ENCODE results near the gene HCK. TPM values are rescaled to one million over a fixed set of nuclear protein-coding genes. Genes with fewer than 3 reads are reported as not detected.

Gene HCK
- polyA plus RNA-seq = 10 to 100 TPM; 10.1 to 34.0 (median 11.0) TPM
- long read RNA-seq, donor 1, transcript HCK-207 (13 exons, 2,101 nt) = major isoform, 8 of 10 reads
- long read RNA-seq, donor 1, partial matches to known transcripts = 0 of 10 reads
- long read RNA-seq, donor 1, other reads (novel, unspliced or antisense) = 0 of 10 reads
- long read RNA-seq, donor 2, partial matches to known transcripts = 0 of 1 reads
- long read RNA-seq, donor 2, other reads (novel, unspliced or antisense) = 0 of 1 reads
- long read RNA-seq, donor 3, partial matches to known transcripts = 0 of 2 reads
- long read RNA-seq, donor 3, other reads (novel, unspliced or antisense) = 0 of 2 reads
- long read RNA-seq, donor 4 = 0 reads
- long read RNA-seq, donor 5, partial matches to known transcripts = 0 of 2 reads
- long read RNA-seq, donor 5, other reads (novel, unspliced or antisense) = 0 of 2 reads
- long read RNA-seq, donor 6 = 0 reads
- long read RNA-seq, donor 7 = 0 reads
- long read RNA-seq, donor 8 = 0 reads
- long read RNA-seq, donor 9, partial matches to known transcripts = 0 of 1 reads
- long read RNA-seq, donor 9, other reads (novel, unspliced or antisense) = 0 of 1 reads
- long read RNA-seq, donor 10, partial matches to known transcripts = 0 of 1 reads
- long read RNA-seq, donor 10, other reads (novel, unspliced or antisense) = 0 of 1 reads

DNA sequence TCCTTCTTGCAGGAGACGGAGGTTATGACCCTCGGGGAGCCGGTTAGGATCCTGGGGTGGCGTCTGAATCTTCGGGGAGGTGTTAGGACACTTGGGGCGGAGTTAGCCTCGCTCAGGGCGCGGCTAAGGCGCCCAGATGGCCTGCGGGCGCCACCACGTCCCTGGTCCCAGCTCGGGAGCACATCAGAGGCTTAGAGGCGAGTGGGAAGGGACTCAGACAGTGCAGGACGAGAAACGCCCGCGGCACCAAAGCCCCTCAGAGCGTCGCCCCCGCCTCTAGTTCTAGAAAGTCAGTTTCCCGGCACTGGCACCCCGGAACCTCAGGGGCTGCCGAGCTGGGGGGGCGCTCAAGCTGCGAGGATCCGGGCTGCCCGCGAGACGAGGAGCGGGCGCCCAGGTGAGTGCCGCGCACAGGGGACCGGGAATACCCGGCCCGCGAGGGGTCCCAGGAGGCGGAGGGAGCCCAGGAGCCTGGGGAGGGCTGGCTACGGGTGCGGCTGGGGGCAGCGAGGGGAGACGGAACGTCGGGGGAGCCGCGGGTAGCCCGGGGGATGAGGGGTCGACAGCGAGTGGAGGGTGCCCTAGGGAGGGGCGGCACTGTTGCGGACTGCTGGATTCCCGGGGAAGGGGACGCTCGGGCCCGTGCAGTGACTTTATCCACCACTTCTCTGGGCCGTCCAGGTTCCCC lies at the start of gene HCK:
TSS of gene HCK (plus strand) at position 153 of the 688 bp plus-strand sequence.
- no peaks in the 10 kb centered on the region for H3K36me3 ChIP-seq (ENCODE audit: control insufficient read depth in 3 of 3, insufficient read depth in 2 of 3, low read depth in 1 of 3, low read length in 3 of 3)
- DNase-seq = peak in 1 of 2 donors; percentile 26
- H3K27ac ChIP-seq (ENCODE audit: low read depth in 1 of 3, low read length in 2 of 3) = peak within 1 kb of the TSS in 1 of 3 donors; percentile 64
- H3K4me1 ChIP-seq (ENCODE audit: control insufficient read depth in 3 of 3, insufficient read depth in 2 of 3, low read depth in 1 of 3, low read length in 2 of 3) = no peaks in the 10 kb centered on the region
- H3K4me3 ChIP-seq (ENCODE audit: low read depth in 1 of 3, low read length in 3 of 3) = peak within 1 kb of the TSS; percentile 13 to 48 (median 19)
- H3K9me3 ChIP-seq (ENCODE audit: control insufficient read depth in 2 of 2, insufficient read depth in 1 of 2, low read depth in 1 of 2, low read length in 1 of 2) = no peaks in the 10 kb centered on the region
- no peak for FAIRE-seq
- 1 to 3% (median 3%) methylated on average over 49 to 58 of the region's 58 CpGs for WGBS, 3 donors
- peaks cover 0 to 43% (median 13%) of the 10 kb centered on the region in 3 donors for H3K27me3 ChIP-seq (ENCODE audit: control insufficient read depth in 3 of 3, insufficient read depth in 3 of 3, low read length in 3 of 3)

DNA sequence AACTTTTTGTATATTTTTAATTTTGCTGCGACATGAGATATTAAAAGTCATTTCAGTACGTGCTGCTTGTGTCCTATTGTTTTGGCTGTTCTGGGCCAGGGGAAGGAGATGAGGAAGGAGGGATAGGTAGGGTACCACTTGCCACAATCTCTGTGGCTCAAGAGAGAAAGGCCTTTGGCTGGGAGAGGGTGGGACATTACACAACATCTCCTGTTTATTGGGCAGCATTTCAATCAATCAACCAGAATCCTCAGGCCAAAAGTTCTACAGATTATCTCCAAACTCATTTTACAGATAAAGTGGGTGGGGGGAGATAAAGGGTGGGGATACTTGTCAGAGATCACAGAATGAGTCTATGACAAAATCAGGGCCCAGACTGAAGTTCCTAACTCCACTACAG lies 48.7 kb upstream of the HCK start:
- Histone ChIP-seq H3K27me3 (ENCODE audit: control insufficient read depth in 3 of 3, insufficient read depth in 3 of 3, low read length in 3 of 3) (peaks cover 0 to 13% (median 0%) of the 10 kb centered on the region in 3 donors), H3K4me1 (ENCODE audit: control insufficient read depth in 3 of 3, insufficient read depth in 2 of 3, low read depth in 1 of 3, low read length in 2 of 3) (no peaks in the 10 kb centered on the region), H3K27ac (ENCODE audit: low read depth in 1 of 3, low read length in 2 of 3) (no peak overlapping the region), H3K4me3 (ENCODE audit: low read depth in 1 of 3, low read length in 3 of 3) (no peak overlapping the region), H3K36me3 (ENCODE audit: control insufficient read depth in 3 of 3, insufficient read depth in 2 of 3, low read depth in 1 of 3, low read length in 3 of 3) (no peaks in the 10 kb centered on the region), H3K9me3 (ENCODE audit: control insufficient read depth in 2 of 2, insufficient read depth in 1 of 2, low read depth in 1 of 2, low read length in 1 of 2) (no peaks in the 10 kb centered on the region)
- WGBS, 3 donors = 65 to 76% (median 69%) methylated on average over 2 of the region's 2 CpGs
- no peak for DNase-seq
- no peak for FAIRE-seq

DNA sequence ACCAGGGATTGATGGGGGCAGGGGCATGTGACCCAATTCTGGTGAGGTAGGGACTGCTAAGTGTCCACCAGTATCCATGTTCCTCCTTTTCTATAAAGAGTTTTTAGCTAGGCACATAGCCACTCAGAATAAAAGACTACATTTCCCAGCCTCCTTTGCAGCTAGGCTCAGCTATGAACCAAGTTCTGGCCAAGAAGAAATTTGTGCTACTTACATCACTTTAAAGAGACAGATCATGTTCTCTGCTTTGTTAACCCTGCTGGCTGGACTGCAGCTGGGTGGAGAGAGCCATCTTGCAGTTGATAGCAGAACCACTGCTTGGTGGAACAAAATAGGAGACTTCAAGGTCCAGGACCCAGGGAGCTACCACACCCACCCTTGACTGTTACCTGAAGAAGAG lies 47.1 kb upstream of the HCK start:
- H3K4me3 ChIP-seq (ENCODE audit: low read depth in 1 of 3, low read length in 3 of 3) = no peak overlapping the region
- DNase-seq (no peak), FAIRE-seq (no peak)
- H3K27me3 ChIP-seq (ENCODE audit: control insufficient read depth in 3 of 3, insufficient read depth in 3 of 3, low read length in 3 of 3) = peaks cover 0 to 17% (median 0%) of the 10 kb centered on the region in 3 donors
- H3K36me3 ChIP-seq (ENCODE audit: control insufficient read depth in 3 of 3, insufficient read depth in 2 of 3, low read depth in 1 of 3, low read length in 3 of 3) = no peaks in the 10 kb centered on the region
- H3K4me1 ChIP-seq (ENCODE audit: control insufficient read depth in 3 of 3, insufficient read depth in 2 of 3, low read depth in 1 of 3, low read length in 2 of 3) = no peaks in the 10 kb centered on the region
- no peak overlapping the region for H3K27ac ChIP-seq (ENCODE audit: low read depth in 1 of 3, low read length in 2 of 3)
- no peaks in the 10 kb centered on the region for H3K9me3 ChIP-seq (ENCODE audit: control insufficient read depth in 2 of 2, insufficient read depth in 1 of 2, low read depth in 1 of 2, low read length in 1 of 2)

DNA sequence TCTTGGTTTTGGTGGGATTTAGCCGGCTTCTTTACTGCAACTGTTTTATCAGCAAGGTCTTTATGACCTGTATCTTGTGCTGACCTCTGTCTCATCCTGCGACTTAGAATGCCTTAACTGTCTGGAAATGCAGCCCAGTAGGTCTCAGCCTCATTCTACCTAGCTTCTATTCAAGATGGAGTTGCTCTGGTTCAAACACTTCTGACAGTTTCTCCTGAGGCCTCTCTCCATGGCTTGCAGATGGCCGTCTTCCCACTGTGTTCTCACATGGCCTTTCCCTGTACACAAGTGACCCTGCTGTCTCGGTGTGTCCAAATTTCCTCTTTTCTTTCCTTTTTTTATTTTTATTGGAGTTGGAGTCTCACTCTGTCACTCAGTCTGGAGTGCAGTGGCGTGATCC lies 46.0 kb upstream of the HCK start:
- no peak for FAIRE-seq
- 76 to 80% (median 80%) methylated on average over 5 of the region's 5 CpGs for WGBS, 3 donors
- Histone ChIP-seq H3K27ac (ENCODE audit: low read depth in 1 of 3, low read length in 2 of 3) (no peak overlapping the region), H3K27me3 (ENCODE audit: control insufficient read depth in 3 of 3, insufficient read depth in 3 of 3, low read length in 3 of 3) (peaks cover 0 to 20% (median 0%) of the 10 kb centered on the region in 3 donors), H3K4me1 (ENCODE audit: control insufficient read depth in 3 of 3, insufficient read depth in 2 of 3, low read depth in 1 of 3, low read length in 2 of 3) (no peaks in the 10 kb centered on the region), H3K4me3 (ENCODE audit: low read depth in 1 of 3, low read length in 3 of 3) (no peak overlapping the region), H3K9me3 (ENCODE audit: control insufficient read depth in 2 of 2, insufficient read depth in 1 of 2, low read depth in 1 of 2, low read length in 1 of 2) (no peaks in the 10 kb centered on the region), H3K36me3 (ENCODE audit: control insufficient read depth in 3 of 3, insufficient read depth in 2 of 3, low read depth in 1 of 3, low read length in 3 of 3) (no peaks in the 10 kb centered on the region)
- no peak for DNase-seq

DNA sequence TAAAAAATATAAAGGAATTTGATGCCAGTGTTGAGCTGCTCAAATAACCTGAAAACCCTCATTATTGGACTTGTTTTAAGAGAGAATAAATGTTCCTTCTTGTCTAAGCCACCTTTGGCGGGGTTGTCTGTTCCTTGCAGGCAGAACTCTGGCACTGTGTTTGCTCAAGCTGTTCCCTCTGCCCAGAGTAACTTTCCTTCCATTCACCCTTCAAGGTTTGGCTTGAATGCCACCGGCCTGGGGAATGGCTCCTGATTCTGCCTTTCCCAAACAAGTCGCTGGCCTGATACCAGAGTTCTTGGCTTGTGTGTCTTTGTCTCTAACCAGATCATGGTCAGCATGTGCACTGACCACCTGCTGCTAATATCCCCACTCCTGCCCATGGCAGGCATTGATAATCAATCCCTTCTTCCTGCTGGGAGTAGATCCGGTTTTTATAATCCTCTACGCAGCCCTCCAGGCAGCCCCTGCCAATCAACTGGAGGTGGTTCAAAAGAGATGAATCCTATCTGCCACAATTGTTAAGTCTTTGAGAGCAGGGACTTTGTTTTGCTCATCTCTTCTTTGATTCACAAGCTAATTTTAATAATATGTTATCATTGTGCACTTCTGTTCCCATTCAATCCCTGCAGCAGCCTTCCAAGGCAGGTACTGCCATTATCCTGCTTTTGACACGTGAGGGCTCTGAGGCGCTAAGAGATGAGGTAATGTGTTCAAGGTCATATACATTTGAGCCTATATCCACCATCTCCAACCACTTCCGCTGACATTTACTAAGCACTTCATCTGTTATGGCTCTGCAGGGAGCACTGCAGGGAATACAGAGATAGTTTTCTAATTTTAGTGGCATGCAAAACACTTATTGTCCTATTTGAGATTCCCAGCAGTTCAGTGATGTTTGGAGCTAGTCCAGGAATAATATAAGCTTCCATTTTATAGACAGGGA lies 44.9 kb upstream of the HCK start:
- Histone ChIP-seq H3K9me3 (ENCODE audit: control insufficient read depth in 2 of 2, insufficient read depth in 1 of 2, low read depth in 1 of 2, low read length in 1 of 2) (no peaks in the 10 kb centered on the region), H3K4me1 (ENCODE audit: control insufficient read depth in 3 of 3, insufficient read depth in 2 of 3, low read depth in 1 of 3, low read length in 2 of 3) (no peaks in the 10 kb centered on the region), H3K4me3 (ENCODE audit: low read depth in 1 of 3, low read length in 3 of 3) (no peak overlapping the region), H3K36me3 (ENCODE audit: control insufficient read depth in 3 of 3, insufficient read depth in 2 of 3, low read depth in 1 of 3, low read length in 3 of 3) (no peaks in the 10 kb centered on the region), H3K27me3 (ENCODE audit: control insufficient read depth in 3 of 3, insufficient read depth in 3 of 3, low read length in 3 of 3) (peaks cover 0 to 28% (median 0%) of the 10 kb centered on the region in 3 donors), H3K27ac (ENCODE audit: low read depth in 1 of 3, low read length in 2 of 3) (peak overlapping the region in 1 of 3 donors; percentile 37)
- FAIRE-seq (no peak), DNase-seq (no peak)
- WGBS, 3 donors = 44 to 57% (median 52%) methylated on average over 8 of the region's 8 CpGs

GRCh38 chr20:32007787-32008616 lies 44.0 kb upstream of the HCK start:
- DNase-seq = no peak
- FAIRE-seq = no peak
- 26 to 31% (median 26%) methylated on average over 10 of the region's 10 CpGs for WGBS, 3 donors
- no peak overlapping the region for H3K27ac ChIP-seq (ENCODE audit: low read depth in 1 of 3, low read length in 2 of 3)
- no peak overlapping the region for H3K4me3 ChIP-seq (ENCODE audit: low read depth in 1 of 3, low read length in 3 of 3)
- peaks cover 0 to 34% (median 0%) of the 10 kb centered on the region in 3 donors for H3K27me3 ChIP-seq (ENCODE audit: control insufficient read depth in 3 of 3, insufficient read depth in 3 of 3, low read length in 3 of 3)
- H3K9me3 ChIP-seq (ENCODE audit: control insufficient read depth in 2 of 2, insufficient read depth in 1 of 2, low read depth in 1 of 2, low read length in 1 of 2) = no peaks in the 10 kb centered on the region
- no peaks in the 10 kb centered on the region for H3K4me1 ChIP-seq (ENCODE audit: control insufficient read depth in 3 of 3, insufficient read depth in 2 of 3, low read depth in 1 of 3, low read length in 2 of 3)
- H3K36me3 ChIP-seq (ENCODE audit: control insufficient read depth in 3 of 3, insufficient read depth in 2 of 3, low read depth in 1 of 3, low read length in 3 of 3) = no peaks in the 10 kb centered on the region

DNA sequence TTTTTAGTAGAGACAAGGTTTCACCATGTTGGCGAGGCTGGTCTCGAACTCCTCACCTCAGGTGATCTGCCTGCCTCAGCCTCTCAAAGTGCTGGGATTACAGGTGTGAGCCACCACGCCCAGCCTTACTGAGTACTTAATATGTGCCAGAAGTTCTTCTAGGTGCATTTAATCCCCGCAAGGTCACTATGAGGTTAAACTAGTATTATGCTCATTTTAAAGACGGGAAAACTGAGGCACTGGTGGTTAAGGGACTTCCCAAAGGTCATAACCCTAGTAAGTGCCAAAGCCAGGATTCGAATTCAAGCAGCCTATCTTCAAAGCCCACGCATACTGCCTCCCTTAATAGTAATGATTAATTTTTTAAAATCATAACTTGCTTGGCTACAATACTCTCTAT lies 42.5 kb upstream of the HCK start:
- no peak for FAIRE-seq
- Histone ChIP-seq H3K4me3 (ENCODE audit: low read depth in 1 of 3, low read length in 3 of 3) (no peak overlapping the region), H3K9me3 (ENCODE audit: control insufficient read depth in 2 of 2, insufficient read depth in 1 of 2, low read depth in 1 of 2, low read length in 1 of 2) (no peaks in the 10 kb centered on the region), H3K27me3 (ENCODE audit: control insufficient read depth in 3 of 3, insufficient read depth in 3 of 3, low read length in 3 of 3) (peaks cover 0 to 36% (median 0%) of the 10 kb centered on the region in 3 donors), H3K36me3 (ENCODE audit: control insufficient read depth in 3 of 3, insufficient read depth in 2 of 3, low read depth in 1 of 3, low read length in 3 of 3) (no peaks in the 10 kb centered on the region), H3K27ac (ENCODE audit: low read depth in 1 of 3, low read length in 2 of 3) (no peak overlapping the region), H3K4me1 (ENCODE audit: control insufficient read depth in 3 of 3, insufficient read depth in 2 of 3, low read depth in 1 of 3, low read length in 2 of 3) (no peaks in the 10 kb centered on the region)
- 76 to 86% (median 83%) methylated on average over 7 of the region's 7 CpGs for WGBS, 3 donors
- no peak for DNase-seq
